Endodermal cell (in vitro differentiated cells): ENCODE results near the gene NR1D2. TPM values are rescaled to one million over a fixed set of nuclear protein-coding genes. Genes with fewer than 3 reads are reported as not detected.
A peak's percentile ranks its signal among the peaks of the same experiment; 100 is the strongest.

ENCODE experiments used
- DNase-seq: peaks from one replicate; pipeline ENCODE4 v3.0.0-alpha.2; 2017
- H3K27ac ChIP-seq: 2 replicates; pipeline ENCODE4 v1.5.1; 2013; ENCODE audit warnings: mild to moderate bottlenecking, low read depth, low read length, moderate library complexity
- H3K27me3 ChIP-seq: 2 replicates; pipeline ENCODE4 v1.6.1; 2013; ENCODE audit warnings: mild to moderate bottlenecking, low read length, moderate library complexity; ENCODE audit not compliant: insufficient read depth, control insufficient read depth, poor library complexity, severe bottlenecking
- H3K36me3 ChIP-seq: 2 replicates; pipeline ENCODE4 v1.7.0; 2013; ENCODE audit warnings: mild to moderate bottlenecking, low read length, moderate library complexity; ENCODE audit not compliant: control insufficient read depth, insufficient read depth
- H3K4me1 ChIP-seq: one replicate; pipeline ENCODE4 v1.7.0; 2013; ENCODE audit warnings: low read length; ENCODE audit not compliant: control insufficient read depth, insufficient read depth
- H3K4me3 ChIP-seq: 2 replicates; pipeline ENCODE4 v1.5.1; 2013; ENCODE audit warnings: mild to moderate bottlenecking, low read length, moderate library complexity
- H3K9ac ChIP-seq: 2 replicates; pipeline ENCODE4 v1.6.1; 2013; ENCODE audit warnings: mild to moderate bottlenecking, low read length, moderate library complexity; ENCODE audit not compliant: poor library complexity, severe bottlenecking; ENCODE audit errors: extremely low read depth
- H3K9me3 ChIP-seq: 2 replicates; pipeline ENCODE4 v1.6.1; 2013; ENCODE audit warnings: mild to moderate bottlenecking, low read length, moderate library complexity; ENCODE audit not compliant: control insufficient read depth
- H3K27ac Mint-ChIP-seq: 2 replicates; pipeline ENCODE4 v1.8.0; 2020; ENCODE audit warnings: mixed read lengths
- H3K27me3 Mint-ChIP-seq: 2 replicates; pipeline ENCODE4 v1.8.0; 2021; ENCODE audit warnings: mild to moderate bottlenecking, mixed read lengths; ENCODE audit not compliant: insufficient read depth
- H3K36me3 Mint-ChIP-seq: 2 replicates; pipeline ENCODE4 v1.8.0; 2020; ENCODE audit warnings: low read depth, mixed read lengths
- H3K4me1 Mint-ChIP-seq: 2 replicates; pipeline ENCODE4 v1.8.0; 2020; ENCODE audit warnings: mixed read lengths
- H3K4me3 Mint-ChIP-seq: 2 replicates; pipeline ENCODE4 v1.8.0; 2020; ENCODE audit warnings: mild to moderate bottlenecking, moderate library complexity, mixed read lengths
- H3K9me3 Mint-ChIP-seq: 2 replicates; pipeline ENCODE4 v1.8.0; 2020; ENCODE audit warnings: mild to moderate bottlenecking, mixed read lengths
- WGBS, 2 experiments: methylation state at CpG; one replicate each; pipeline versions ENCODE4 v1.1.5 to v1.1.7; 2013; ENCODE audit warnings: missing lambda C conversion rate in 2 of 2, mixed read lengths in 1 of 2; ENCODE audit not compliant: insufficient coverage in 1 of 2, insufficient read length in 1 of 2; 5-methylcytosine and 5-hydroxymethylcytosine counted together
- total RNA-seq, 2 donors: library from RNA; stranded (reverse); fragmentation: NEBNext Ultra II Directional in 1 of 2; extraction: Animal tissue kit (Norgen Biotek cat#: 25700) in 1 of 2; gene quantifications; 2 replicates in 1 of 2; 3 replicates in 1 of 2; pipeline ENCODE4 v1.2.1, GENCODE V29; 2021
- TF ChIP-seq, protein P1 (sequence below): fragments of 200-600 bp; sonication (generic); conservative IDR thresholded peaks from 2 replicates; pipeline ENCODE4 v1.5.0; 2021; ENCODE audit warnings: antibody characterized with exemption, mild to moderate bottlenecking

Gene NR1D2
- total RNA-seq, 2 donors from 2014 or later, result 22.7 to 30.5 TPM

- TF ChIP-seq, protein P1, sequence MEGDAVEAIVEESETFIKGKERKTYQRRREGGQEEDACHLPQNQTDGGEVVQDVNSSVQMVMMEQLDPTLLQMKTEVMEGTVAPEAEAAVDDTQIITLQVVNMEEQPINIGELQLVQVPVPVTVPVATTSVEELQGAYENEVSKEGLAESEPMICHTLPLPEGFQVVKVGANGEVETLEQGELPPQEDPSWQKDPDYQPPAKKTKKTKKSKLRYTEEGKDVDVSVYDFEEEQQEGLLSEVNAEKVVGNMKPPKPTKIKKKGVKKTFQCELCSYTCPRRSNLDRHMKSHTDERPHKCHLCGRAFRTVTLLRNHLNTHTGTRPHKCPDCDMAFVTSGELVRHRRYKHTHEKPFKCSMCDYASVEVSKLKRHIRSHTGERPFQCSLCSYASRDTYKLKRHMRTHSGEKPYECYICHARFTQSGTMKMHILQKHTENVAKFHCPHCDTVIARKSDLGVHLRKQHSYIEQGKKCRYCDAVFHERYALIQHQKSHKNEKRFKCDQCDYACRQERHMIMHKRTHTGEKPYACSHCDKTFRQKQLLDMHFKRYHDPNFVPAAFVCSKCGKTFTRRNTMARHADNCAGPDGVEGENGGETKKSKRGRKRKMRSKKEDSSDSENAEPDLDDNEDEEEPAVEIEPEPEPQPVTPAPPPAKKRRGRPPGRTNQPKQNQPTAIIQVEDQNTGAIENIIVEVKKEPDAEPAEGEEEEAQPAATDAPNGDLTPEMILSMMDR, result no peak
- 91 to 92% methylated on average over 2 to 4 of the region's 4 CpGs for WGBS, 2 experiments
- H3K27me3 ChIP-seq, result no peaks in the 10 kb centered on the region
- no peak for DNase-seq
- H3K9me3 Mint-ChIP-seq, result peaks cover 5% of the 10 kb centered on the region
- no peaks in the 10 kb centered on the region for H3K36me3 ChIP-seq
- H3K36me3 Mint-ChIP-seq, result no peaks in the 10 kb centered on the region
- H3K4me3 ChIP-seq, result no peak overlapping the region
- no peak overlapping the region for H3K4me3 Mint-ChIP-seq
- H3K27ac Mint-ChIP-seq, result no peak overlapping the region
- H3K27me3 Mint-ChIP-seq, result peaks cover 17% of the 10 kb centered on the region
- peaks cover 23% of the 10 kb centered on the region for H3K4me1 Mint-ChIP-seq
- H3K9ac ChIP-seq, result no peak overlapping the region
- H3K4me1 ChIP-seq, result peaks cover 4% of the 10 kb centered on the region
- H3K9me3 ChIP-seq, result peaks cover 11% of the 10 kb centered on the region
- H3K27ac ChIP-seq, result no peak overlapping the region
Measured at GRCh38 chr3:23941440-23941839, 3.6 kb upstream of the NR1D2 start.

- Mint-ChIP-seq H3K36me3 (no peaks in the 10 kb centered on the region), H3K4me3 (no peak overlapping the region), H3K27me3 (peaks cover 14% of the 10 kb centered on the region), H3K4me1 (peaks cover 28% of the 10 kb centered on the region), H3K27ac (no peak overlapping the region), H3K9me3 (peaks cover 5% of the 10 kb centered on the region)
- Histone ChIP-seq H3K9me3 (peaks cover 11% of the 10 kb centered on the region), H3K36me3 (no peaks in the 10 kb centered on the region), H3K27me3 (no peaks in the 10 kb centered on the region), H3K9ac (no peak overlapping the region), H3K4me3 (no peak overlapping the region), H3K27ac (no peak overlapping the region), H3K4me1 (peaks cover 13% of the 10 kb centered on the region)
- WGBS, 2 experiments, result 94% methylated on average over 8 to 11 of the region's 11 CpGs
- DNase-seq, result no peak
- TF ChIP-seq, protein P1, result no peak
Measured at GRCh38 chr3:23942546-23942945, 2.5 kb upstream of the NR1D2 start.

DNA sequence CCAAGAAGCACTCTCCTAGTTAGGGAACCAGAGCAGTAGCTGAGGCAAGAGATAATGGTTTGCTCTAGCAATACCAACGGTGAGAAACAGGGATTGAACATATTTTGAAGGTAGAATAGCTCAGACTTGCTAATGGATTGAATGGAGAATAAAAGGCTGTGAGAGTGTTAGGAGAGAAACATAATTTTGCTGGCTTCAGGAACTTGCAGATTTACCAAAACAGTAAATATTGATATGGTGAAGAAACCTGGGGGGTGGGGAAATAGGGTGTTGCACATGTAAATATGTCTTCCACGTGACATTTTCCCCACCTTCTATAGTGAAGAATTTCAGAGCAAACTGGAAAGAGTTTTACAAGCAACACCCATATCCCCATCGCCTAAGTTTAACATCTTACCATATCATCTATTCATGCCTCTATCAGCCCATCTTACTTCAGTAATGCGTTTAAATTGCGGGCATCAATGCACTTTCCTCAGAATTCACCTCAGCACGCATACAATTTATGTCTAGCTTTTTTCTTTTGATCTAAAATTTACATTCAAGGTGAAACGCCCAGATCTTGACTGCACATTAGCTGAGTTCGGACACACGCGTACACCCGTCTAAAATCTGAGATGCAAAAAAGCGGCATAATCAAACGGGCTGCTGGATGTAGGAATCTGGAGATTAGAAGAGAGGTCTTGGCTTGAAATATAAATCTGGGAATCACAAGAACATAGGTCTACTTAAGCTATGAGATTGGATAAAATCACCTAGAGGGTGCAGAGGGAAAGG is 891 bp upstream of the NR1D2 start:
- Histone ChIP-seq H3K4me1 (peaks cover 14% of the 10 kb centered on the region), H3K9ac (peak overlapping the region; percentile 68), H3K36me3 (no peaks in the 10 kb centered on the region), H3K9me3 (no peaks in the 10 kb centered on the region), H3K4me3 (peak overlapping the region; percentile 89), H3K27me3 (no peaks in the 10 kb centered on the region), H3K27ac (no peak overlapping the region)
- WGBS, 2 experiments, result 6 to 8% methylated on average over 12 to 13 of the region's 13 CpGs
- TF ChIP-seq, protein P1, result no peak
- Mint-ChIP-seq H3K4me1 (peaks cover 29% of the 10 kb centered on the region), H3K27ac (peak overlapping the region; percentile 89), H3K27me3 (peaks cover 14% of the 10 kb centered on the region), H3K9me3 (no peaks in the 10 kb centered on the region), H3K36me3 (no peaks in the 10 kb centered on the region), H3K4me3 (peak overlapping the region; percentile 78)
- DNase-seq, result no peak
